Chondrocyte (in vitro differentiated cells): Measurements from ENCODE around the gene LOXL4. TPM values are rescaled to one million over a fixed set of nuclear protein-coding genes. Genes with fewer than 3 reads are reported as not detected.

Source experiments
- DNase-seq: peaks from one replicate; pipeline ENCODE4 v3.0.0; 2021; ENCODE audit warnings: mixed read lengths, low spot score
- H3K27ac Mint-ChIP-seq: one replicate; pipeline ENCODE4 v1.8.0; 2021; ENCODE audit warnings: mild to moderate bottlenecking, moderate library complexity, mixed read lengths; ENCODE audit not compliant: unreplicated experiment
- H3K27me3 Mint-ChIP-seq: 2 replicates; pipeline ENCODE4 v1.8.0; 2021; ENCODE audit warnings: low read depth, mixed read lengths
- H3K36me3 Mint-ChIP-seq: 2 replicates; pipeline ENCODE4 v1.8.0; 2021; ENCODE audit warnings: low read depth, mixed read lengths
- H3K4me1 Mint-ChIP-seq: 2 replicates; pipeline ENCODE4 v1.8.0; 2021; ENCODE audit warnings: low read depth, mild to moderate bottlenecking, mixed read lengths
- H3K4me3 Mint-ChIP-seq: one replicate; pipeline ENCODE4 v1.8.0; 2021; ENCODE audit warnings: mild to moderate bottlenecking, moderate library complexity, mixed read lengths; ENCODE audit not compliant: unreplicated experiment
- H3K9me3 Mint-ChIP-seq: 2 replicates; pipeline ENCODE4 v1.8.0; 2021; ENCODE audit warnings: low read depth, mixed read lengths
- total RNA-seq: library from RNA; stranded (reverse); gene quantifications from 3 replicates; pipeline ENCODE4 v1.2.1, GENCODE V29; 2021
- TF ChIP-seq, protein P1 (sequence below): fragments of 200-600 bp; sonication (generic); IDR thresholded peaks from 2 replicates; pipeline ENCODE4 v1.5.0; 2021; ENCODE audit warnings: antibody characterized with exemption, mild to moderate bottlenecking, moderate library complexity

The LOXL4 gene
- total RNA-seq, 1 donor from 2014 or later, result 1.7 TPM

DNA sequence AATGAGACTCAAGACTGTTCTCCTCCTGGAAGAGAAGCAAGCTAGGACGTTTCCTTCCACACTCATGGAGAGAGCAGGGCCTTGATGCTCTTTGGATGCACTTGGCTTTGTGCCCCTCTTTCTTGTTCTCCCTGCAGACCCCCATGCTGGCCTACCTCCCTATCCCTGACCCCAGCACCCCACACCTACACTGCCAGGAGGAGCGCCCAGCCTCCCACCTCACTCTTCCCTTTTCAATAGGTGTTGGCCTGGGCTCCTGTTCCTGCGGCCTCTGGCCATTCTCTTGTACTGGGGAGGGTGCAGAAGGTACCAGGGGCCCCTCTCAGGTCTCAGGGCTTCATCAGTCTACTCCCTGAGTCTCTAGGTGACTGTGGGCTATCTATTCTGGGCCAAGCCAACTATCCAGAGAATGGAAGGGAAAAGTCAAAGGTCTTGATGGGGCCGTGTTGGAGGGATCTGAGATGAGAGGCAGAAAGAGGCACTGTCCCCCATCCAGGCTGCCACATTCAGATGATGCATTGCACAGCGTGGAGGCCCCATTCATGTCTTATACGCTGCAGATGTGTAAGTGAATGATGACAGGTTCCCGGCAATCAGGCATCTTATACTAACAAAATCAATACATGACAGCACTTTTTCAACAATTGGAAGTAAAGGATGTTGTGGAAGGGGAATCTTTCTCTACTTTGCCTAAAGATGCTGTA, 32.7 kb upstream of the LOXL4 start:
- H3K4me3 Mint-ChIP-seq, result no peak overlapping the region
- H3K9me3 Mint-ChIP-seq, result no peaks in the 10 kb centered on the region
- H3K4me1 Mint-ChIP-seq, result peaks cover 13% of the 10 kb centered on the region
- H3K36me3 Mint-ChIP-seq, result no peaks in the 10 kb centered on the region
- DNase-seq, result no peak
- H3K27ac Mint-ChIP-seq, result no peak overlapping the region
- H3K27me3 Mint-ChIP-seq, result peaks cover 34% of the 10 kb centered on the region
- TF ChIP-seq, protein P1, sequence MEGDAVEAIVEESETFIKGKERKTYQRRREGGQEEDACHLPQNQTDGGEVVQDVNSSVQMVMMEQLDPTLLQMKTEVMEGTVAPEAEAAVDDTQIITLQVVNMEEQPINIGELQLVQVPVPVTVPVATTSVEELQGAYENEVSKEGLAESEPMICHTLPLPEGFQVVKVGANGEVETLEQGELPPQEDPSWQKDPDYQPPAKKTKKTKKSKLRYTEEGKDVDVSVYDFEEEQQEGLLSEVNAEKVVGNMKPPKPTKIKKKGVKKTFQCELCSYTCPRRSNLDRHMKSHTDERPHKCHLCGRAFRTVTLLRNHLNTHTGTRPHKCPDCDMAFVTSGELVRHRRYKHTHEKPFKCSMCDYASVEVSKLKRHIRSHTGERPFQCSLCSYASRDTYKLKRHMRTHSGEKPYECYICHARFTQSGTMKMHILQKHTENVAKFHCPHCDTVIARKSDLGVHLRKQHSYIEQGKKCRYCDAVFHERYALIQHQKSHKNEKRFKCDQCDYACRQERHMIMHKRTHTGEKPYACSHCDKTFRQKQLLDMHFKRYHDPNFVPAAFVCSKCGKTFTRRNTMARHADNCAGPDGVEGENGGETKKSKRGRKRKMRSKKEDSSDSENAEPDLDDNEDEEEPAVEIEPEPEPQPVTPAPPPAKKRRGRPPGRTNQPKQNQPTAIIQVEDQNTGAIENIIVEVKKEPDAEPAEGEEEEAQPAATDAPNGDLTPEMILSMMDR, result no peak

DNA sequence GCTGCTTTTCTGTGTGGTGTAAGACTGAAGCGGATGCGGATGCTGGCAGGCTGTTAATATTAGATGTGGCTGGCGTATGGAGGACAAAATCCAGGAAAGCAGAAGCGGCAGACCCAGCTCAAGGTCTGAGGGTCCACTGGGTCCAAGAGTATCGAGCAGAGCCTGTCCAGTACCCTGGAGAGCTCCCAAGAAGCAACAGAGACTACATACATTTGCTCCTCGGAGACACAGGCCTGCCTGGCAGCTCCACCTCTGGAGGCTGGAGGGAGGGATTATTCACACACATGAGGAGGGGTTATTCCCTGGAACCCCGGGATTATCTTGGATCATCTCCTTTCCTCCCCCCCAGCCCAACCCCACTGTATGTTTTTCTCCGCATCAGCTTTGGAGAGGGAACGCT, 31.3 kb upstream of the LOXL4 start:
- Mint-ChIP-seq H3K9me3 (no peaks in the 10 kb centered on the region), H3K36me3 (no peaks in the 10 kb centered on the region), H3K4me1 (peaks cover 19% of the 10 kb centered on the region), H3K4me3 (no peak overlapping the region), H3K27ac (no peak overlapping the region), H3K27me3 (peaks cover 28% of the 10 kb centered on the region)
- no peak for DNase-seq
- TF ChIP-seq, protein P1, result no peak

DNA sequence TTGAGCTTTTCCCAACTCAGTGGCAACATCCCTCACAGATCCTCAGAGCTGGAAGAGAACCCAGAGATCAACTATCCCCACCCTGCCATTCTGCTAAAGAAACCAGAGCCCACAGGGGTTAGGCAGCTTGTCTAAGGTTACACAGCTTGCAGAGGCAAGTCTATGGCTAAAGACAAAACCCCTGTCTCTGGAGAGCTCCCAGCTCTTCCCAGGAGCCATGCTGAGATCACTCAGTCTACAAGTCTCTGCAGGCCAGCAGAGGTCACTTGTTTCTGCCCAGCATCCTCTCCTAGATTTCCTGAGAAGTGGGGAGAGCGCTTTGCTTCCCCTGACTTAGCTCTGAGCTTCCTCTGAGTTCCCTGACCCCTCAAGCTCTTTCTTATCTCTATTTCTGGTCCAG, 28.5 kb upstream of the LOXL4 start:
- Mint-ChIP-seq H3K27ac (no peak overlapping the region), H3K4me1 (peaks cover 36% of the 10 kb centered on the region), H3K36me3 (no peaks in the 10 kb centered on the region), H3K4me3 (no peak overlapping the region), H3K9me3 (no peaks in the 10 kb centered on the region), H3K27me3 (peaks cover 25% of the 10 kb centered on the region)
- TF ChIP-seq, protein P1, result no peak
- DNase-seq, result no peak

- Mint-ChIP-seq H3K9me3 (no peaks in the 10 kb centered on the region), H3K4me1 (peaks cover 36% of the 10 kb centered on the region), H3K27ac (no peak overlapping the region), H3K27me3 (peaks cover 29% of the 10 kb centered on the region), H3K4me3 (no peak overlapping the region), H3K36me3 (no peaks in the 10 kb centered on the region)
- DNase-seq, result no peak
- TF ChIP-seq, protein P1, result no peak
These were observed 27.9 kb upstream of the LOXL4 start for GRCh38 chr10:98295907-98296306.

- Mint-ChIP-seq H3K36me3 (no peaks in the 10 kb centered on the region), H3K4me3 (no peak overlapping the region), H3K27ac (no peak overlapping the region), H3K27me3 (peaks cover 27% of the 10 kb centered on the region), H3K9me3 (no peaks in the 10 kb centered on the region), H3K4me1 (peaks cover 36% of the 10 kb centered on the region)
- no peak for DNase-seq
- TF ChIP-seq, protein P1, result no peak
These were observed 27.4 kb upstream of the LOXL4 start for GRCh38 chr10:98295401-98295811.
